HG03521 (cell line): Measurements from ENCODE around the gene HCN4.
"Not testable (repeated sequence)": the region's sequence is repeated elsewhere in the genome, so short reads cannot be mapped to it uniquely, and the experiment has no call there.

ENCODE experiments used
- ATAC-seq: cut with Tn5 transposase; IDR thresholded peaks from one replicate; pipeline ENCODE4 v1.9.1; 2021; ENCODE audit warnings: mild to moderate bottlenecking, moderate library complexity; ENCODE audit not compliant: unreplicated experiment

HCN4 gene

GRCh38 chr15:73368301-73369136 lies at the start of gene HCN4:
Gene HCN4 (minus strand): TSS chr15:73368958. CDS start chr15:73368270, 688 bp downstream.
- ATAC-seq = no peak

GRCh38 chr15:73414876-73415275 lies 46.1 kb upstream of the HCN4 start:
- no peak for ATAC-seq

GRCh38 chr15:73403171-73403570 lies 34.4 kb upstream of the HCN4 start:
- no peak for ATAC-seq

- ATAC-seq = not testable (repeated sequence)
Measured at GRCh38 chr15:73400222-73400621, 31.5 kb upstream of the HCN4 start.

- ATAC-seq = no peak
Measured at GRCh38 chr15:73398861-73399260, 30.1 kb upstream of the HCN4 start.

- ATAC-seq = no peak
Measured at GRCh38 chr15:73397461-73397860, 28.7 kb upstream of the HCN4 start.

GRCh38 chr15:73395671-73396070 lies 26.9 kb upstream of the HCN4 start:
- ATAC-seq = no peak

GRCh38 chr15:73394782-73395181 lies 26.0 kb upstream of the HCN4 start:
- ATAC-seq = no peak

- ATAC-seq = no peak
Measured at GRCh38 chr15:73393336-73393735, 24.6 kb upstream of the HCN4 start.

- no peak for ATAC-seq
Measured at GRCh38 chr15:73392025-73392424, 23.3 kb upstream of the HCN4 start.

GRCh38 chr15:73391128-73391872 lies 22.5 kb upstream of the HCN4 start:
- ATAC-seq = no peak

- ATAC-seq = no peak
Measured at GRCh38 chr15:73389971-73390544, 21.3 kb upstream of the HCN4 start.

- ATAC-seq = no peak
Measured at GRCh38 chr15:73389539-73389938, 20.8 kb upstream of the HCN4 start.

- no peak for ATAC-seq
Measured at GRCh38 chr15:73388256-73388781, 19.6 kb upstream of the HCN4 start.

GRCh38 chr15:73387507-73388255 lies 18.9 kb upstream of the HCN4 start:
- no peak for ATAC-seq

- ATAC-seq = no peak
Measured at GRCh38 chr15:73386886-73387506, 18.2 kb upstream of the HCN4 start.

- no peak for ATAC-seq
Measured at GRCh38 chr15:73386238-73386637, 17.5 kb upstream of the HCN4 start.

GRCh38 chr15:73385205-73385604 lies 16.4 kb upstream of the HCN4 start:
- no peak for ATAC-seq

- no peak for ATAC-seq
Measured at GRCh38 chr15:73383310-73384189, 14.8 kb upstream of the HCN4 start.
